Right atrium auricular region (tissue), 2 donors: ENCODE results near the gene ZNF335. TPM values are rescaled to one million over a fixed set of nuclear protein-coding genes. Genes with fewer than 3 reads are reported as not detected.
A peak's percentile ranks its signal among the peaks of the same experiment; 100 is the strongest.

ENCODE experiments used
- DNase-seq: peaks from one replicate; pipeline ENCODE4 v3.0.0-alpha.2; 2019; ENCODE audit warnings: low spot score
- H3K27ac ChIP-seq, 2 donors: fragments of 200-600 bp; sonication (generic); 1 replicate in 1 of 2; 2 replicates in 1 of 2; pipeline ENCODE4 v1.5.1; 2016 to 2019
- H3K27me3 ChIP-seq, 2 donors: fragments of 200-600 bp; sonication (generic); one replicate each; pipeline versions ENCODE4 v1.5.1 to v1.6.0; 2017 to 2019
- H3K36me3 ChIP-seq: fragments of 200-600 bp; sonication (generic); one replicate; pipeline ENCODE4 v1.5.1; 2016
- H3K4me1 ChIP-seq, 2 donors: fragments of 200-600 bp; sonication (generic); one replicate each; pipeline versions ENCODE4 v1.5.1 to v1.6.0; 2017 to 2019
- H3K4me3 ChIP-seq, 2 donors: fragments of 200-600 bp; sonication (generic); 1 replicate in 1 of 2; 2 replicates in 1 of 2; pipeline ENCODE4 v1.5.1; 2017 to 2019; ENCODE audit warnings: mild to moderate bottlenecking in 1 of 2, moderate library complexity in 1 of 2
- H3K9me3 ChIP-seq, 2 donors: fragments of 200-600 bp; sonication (generic); one replicate each; pipeline ENCODE4 v1.5.1; 2019
- total RNA-seq, 2 donors: library from RNA; depleted of rRNA; stranded (reverse); fragments of >200 nt; gene quantifications; one replicate each; pipeline ENCODE4 v1.1.0, GENCODE V29; 2016
- TF ChIP-seq, protein P1 (sequence below), 2 donors: fragments of 200-600 bp; sonication (generic); IDR thresholded peaks; one replicate each; pipeline ENCODE4 v1.5.1; 2019; ENCODE audit warnings: antibody characterized with exemption in 2 of 2

ZNF335 gene
- total RNA-seq, 2 donors from 2014 or later, result 6.6 to 12.1 TPM

DNA sequence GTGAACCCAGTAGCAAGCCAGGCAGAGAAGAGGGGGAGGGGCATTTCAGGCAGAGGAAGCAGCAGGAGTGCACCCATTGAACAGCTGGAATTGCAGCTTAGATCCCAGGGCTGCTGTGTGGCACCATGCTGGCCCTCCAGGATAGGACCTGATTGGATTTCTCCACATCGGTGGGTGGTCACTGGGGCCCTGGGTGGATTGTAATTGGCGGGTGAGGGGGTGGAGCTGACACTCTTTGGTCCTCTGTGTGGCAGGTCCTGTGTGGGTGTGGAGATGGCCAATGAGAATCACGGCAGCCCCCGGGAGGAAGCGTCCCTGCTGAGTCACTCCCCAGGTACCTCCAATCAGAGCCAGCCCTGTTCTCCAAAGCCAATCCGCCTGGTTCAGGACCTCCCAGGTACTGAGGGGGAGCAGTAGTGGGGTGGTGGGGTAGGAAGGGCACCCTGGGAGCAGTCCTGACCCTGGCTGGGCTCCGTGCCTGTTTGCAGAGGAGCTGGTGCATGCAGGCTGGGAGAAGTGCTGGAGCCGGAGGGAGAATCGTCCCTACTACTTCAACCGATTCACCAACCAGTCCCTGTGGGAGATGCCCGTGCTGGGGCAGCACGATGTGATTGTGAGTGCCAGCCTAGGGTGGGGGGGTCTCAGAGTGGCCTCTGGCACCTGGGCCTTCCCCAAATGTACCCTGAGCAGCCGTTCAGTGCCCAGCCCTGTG lies 33.1 kb downstream of the ZNF335 start:
- TF ChIP-seq, protein P1, sequence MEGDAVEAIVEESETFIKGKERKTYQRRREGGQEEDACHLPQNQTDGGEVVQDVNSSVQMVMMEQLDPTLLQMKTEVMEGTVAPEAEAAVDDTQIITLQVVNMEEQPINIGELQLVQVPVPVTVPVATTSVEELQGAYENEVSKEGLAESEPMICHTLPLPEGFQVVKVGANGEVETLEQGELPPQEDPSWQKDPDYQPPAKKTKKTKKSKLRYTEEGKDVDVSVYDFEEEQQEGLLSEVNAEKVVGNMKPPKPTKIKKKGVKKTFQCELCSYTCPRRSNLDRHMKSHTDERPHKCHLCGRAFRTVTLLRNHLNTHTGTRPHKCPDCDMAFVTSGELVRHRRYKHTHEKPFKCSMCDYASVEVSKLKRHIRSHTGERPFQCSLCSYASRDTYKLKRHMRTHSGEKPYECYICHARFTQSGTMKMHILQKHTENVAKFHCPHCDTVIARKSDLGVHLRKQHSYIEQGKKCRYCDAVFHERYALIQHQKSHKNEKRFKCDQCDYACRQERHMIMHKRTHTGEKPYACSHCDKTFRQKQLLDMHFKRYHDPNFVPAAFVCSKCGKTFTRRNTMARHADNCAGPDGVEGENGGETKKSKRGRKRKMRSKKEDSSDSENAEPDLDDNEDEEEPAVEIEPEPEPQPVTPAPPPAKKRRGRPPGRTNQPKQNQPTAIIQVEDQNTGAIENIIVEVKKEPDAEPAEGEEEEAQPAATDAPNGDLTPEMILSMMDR (IDR thresholded peaks at IDR 0.05), result no peak
- no peak overlapping the region for H3K4me3 ChIP-seq
- no peaks in the 10 kb centered on the region for H3K9me3 ChIP-seq
- no peaks in the 10 kb centered on the region for H3K27me3 ChIP-seq
- peaks cover 0 to 20% of the 10 kb centered on the region in 2 donors for H3K4me1 ChIP-seq
- DNase-seq, result no peak
- peaks cover 72% of the 10 kb centered on the region for H3K36me3 ChIP-seq
- H3K27ac ChIP-seq, result no peak overlapping the region

DNA sequence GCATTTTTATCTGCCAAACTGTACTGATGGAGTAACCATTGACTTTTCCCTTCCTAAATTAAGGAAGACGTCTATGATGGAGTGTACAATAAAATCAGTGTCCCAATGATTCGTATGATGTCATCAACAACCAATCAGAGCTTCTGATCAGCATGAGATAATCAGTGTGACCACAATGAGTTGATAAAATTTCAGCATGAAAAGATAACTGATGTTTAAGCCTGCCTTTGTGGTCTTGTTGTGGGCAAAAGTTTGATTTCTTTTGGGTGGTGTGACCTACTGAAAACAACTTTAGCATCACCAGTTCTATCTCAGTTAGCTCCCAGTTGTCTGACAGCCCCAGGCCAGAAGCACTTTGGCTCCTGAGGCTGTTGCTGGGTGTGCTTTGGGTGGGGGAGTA lies 34.2 kb downstream of the ZNF335 start:
- Histone ChIP-seq H3K36me3 (peaks cover 61% of the 10 kb centered on the region), H3K4me1 (peaks cover 0 to 30% of the 10 kb centered on the region in 2 donors), H3K9me3 (no peaks in the 10 kb centered on the region), H3K27me3 (no peaks in the 10 kb centered on the region), H3K4me3 (no peak overlapping the region), H3K27ac (no peak overlapping the region)
- TF ChIP-seq, protein P1 (IDR thresholded peaks at IDR 0.05), result no peak
- no peak for DNase-seq

DNA sequence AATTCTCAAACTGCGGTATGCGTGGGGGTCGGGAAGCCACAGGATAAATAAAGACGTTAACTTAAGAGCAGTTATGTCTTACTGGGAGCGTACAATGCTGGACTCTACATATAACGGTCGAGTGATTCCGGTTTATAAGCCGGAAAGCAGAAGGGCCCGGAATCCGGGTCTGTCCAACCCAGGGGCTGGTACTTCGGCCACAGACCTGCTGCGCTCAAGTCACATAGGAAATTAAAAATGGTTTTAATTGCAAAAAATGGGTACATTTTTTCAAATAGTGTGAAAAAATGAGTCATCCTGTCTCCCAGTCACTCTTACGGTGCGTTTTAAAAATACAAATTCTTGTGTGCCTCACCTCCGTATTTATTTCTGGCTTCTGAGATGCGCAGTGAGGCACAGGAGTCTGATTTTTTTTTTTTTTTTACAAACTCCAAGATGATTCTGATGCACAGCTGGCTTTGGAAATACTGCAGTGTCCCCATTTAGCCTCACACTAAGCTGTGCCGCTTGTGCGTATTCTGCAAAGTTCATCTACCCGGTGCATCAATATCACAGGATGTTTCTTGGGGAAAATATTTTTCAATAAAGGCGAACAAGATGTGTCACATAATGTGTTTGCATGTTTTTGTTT lies 36.5 kb downstream of the ZNF335 start:
- Histone ChIP-seq H3K4me1 (peaks cover 0 to 30% of the 10 kb centered on the region in 2 donors), H3K9me3 (no peaks in the 10 kb centered on the region), H3K36me3 (peaks cover 39% of the 10 kb centered on the region), H3K4me3 (peak overlapping the region; percentile 99), H3K27me3 (no peaks in the 10 kb centered on the region), H3K27ac (peak overlapping the region; percentile 100)
- TF ChIP-seq, protein P1 (IDR thresholded peaks at IDR 0.05), result no peak
- DNase-seq, result no peak

DNA sequence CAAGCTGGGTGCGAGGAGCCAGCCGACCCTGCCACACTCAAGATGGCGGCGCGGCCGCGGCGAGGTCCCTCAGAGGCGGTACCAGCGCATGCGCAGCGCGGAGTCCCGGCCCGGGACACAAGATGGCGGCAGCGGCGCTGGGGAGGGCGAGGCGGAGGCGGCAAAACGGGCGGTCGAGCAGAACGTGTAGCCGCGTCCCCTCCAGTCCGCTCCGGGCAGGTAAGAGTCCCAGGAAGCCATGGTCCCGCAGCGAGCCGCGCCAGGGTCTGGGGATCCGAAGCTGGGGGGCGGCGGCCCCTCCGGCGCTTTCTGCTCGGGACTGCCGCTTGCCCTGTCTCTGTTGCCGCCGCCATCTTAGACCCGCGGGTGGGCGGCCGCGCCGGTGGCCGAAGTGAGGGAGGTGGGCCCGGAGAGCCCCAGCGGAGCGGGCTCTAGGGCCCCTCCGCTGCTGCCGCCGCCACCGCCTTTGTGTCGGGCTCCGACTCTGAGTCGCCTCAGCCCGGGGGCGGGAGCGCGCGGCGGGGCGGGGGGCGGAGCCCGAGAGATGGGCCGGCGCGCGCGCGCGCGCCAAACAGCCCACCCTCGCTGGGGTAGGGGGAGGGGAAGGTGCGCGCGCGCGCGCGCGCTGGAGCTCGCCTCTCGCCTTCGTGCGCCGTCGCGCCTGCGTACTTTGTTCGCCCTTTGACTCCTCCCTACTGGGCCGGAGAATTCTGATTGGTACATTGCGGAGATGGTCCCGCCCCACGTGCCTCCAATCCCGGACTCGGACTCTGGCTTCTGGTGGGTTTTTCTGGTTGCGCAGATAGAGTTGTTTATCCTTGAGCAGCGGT lies 37.2 kb downstream of the ZNF335 start, which contains the start of gene PCIF1:
Gene PCIF1 (plus strand): TSS at position 98 of the 830 bp plus-strand sequence. CDS start 4,317 bp downstream, outside the sequence.
- H3K4me3 ChIP-seq, result peak within 1 kb of the TSS; percentile 99
- peaks cover 0 to 30% of the 10 kb centered on the region in 2 donors for H3K4me1 ChIP-seq
- no peaks in the 10 kb centered on the region for H3K9me3 ChIP-seq
- TF ChIP-seq, protein P1 (IDR thresholded peaks at IDR 0.05), result no peak
- peaks cover 32% of the 10 kb centered on the region for H3K36me3 ChIP-seq
- peak within 1 kb of the TSS; percentile 100 for H3K27ac ChIP-seq
- DNase-seq, result peak; percentile 99
- H3K27me3 ChIP-seq, result no peaks in the 10 kb centered on the region

DNA sequence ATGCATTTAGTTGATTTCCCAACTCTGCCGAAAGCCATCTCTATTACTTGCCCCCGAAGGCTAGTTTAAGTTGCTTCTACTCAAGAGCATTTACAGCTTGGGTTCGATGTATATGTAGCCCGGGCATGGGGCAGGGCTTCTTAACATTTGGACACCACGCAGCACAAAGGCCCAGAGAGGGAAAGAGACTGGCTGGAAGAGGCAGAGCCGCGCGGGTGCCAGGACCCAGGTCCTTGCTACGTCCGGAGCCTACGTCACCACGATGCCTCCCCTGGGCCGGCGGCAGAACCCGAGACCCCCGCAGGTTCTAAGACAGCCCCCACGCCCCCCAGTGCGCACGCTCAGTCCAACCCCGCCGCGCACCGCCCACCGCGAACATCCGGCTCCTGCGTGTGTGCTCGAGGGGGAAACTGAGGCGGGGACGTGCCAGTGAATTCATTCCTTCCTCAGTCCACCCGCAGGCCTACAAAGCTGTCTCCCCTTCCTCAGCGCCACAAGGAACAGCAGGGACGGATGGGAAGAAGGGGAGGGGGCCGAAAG lies 37.9 kb downstream of the ZNF335 start:
- Histone ChIP-seq H3K9me3 (no peaks in the 10 kb centered on the region), H3K4me3 (peak overlapping the region; percentile 99), H3K4me1 (peaks cover 0 to 30% of the 10 kb centered on the region in 2 donors), H3K36me3 (peaks cover 25% of the 10 kb centered on the region), H3K27ac (peak overlapping the region; percentile 100), H3K27me3 (no peaks in the 10 kb centered on the region)
- TF ChIP-seq, protein P1 (IDR thresholded peaks at IDR 0.05), result no peak
- no peak for DNase-seq
